Measurements from ENCODE around the gene PTPN4.

Gene PTPN4

GRCh38 chr2:119853777-119854399 lies 94.2 kb downstream of the PTPN4 start:
- DNase-seq (ENCODE audit: low read depth in 2 of 2), result no peak

GRCh38 chr2:119856469-119856901 lies 96.8 kb downstream of the PTPN4 start:
- DNase-seq (ENCODE audit: low read depth in 2 of 2), result no peak

- DNase-seq (ENCODE audit: low read depth in 2 of 2), result no peak
Measured at GRCh38 chr2:119857742-119858141, 98.0 kb downstream of the PTPN4 start.

- no peak for DNase-seq (ENCODE audit: low read depth in 2 of 2)
Measured at GRCh38 chr2:119859528-119859927, 99.8 kb downstream of the PTPN4 start.

GRCh38 chr2:119860924-119861323 lies 101.2 kb downstream of the PTPN4 start:
- DNase-seq (ENCODE audit: low read depth in 2 of 2), result no peak

GRCh38 chr2:119862127-119862889 lies 102.6 kb downstream of the PTPN4 start:
- no peak for DNase-seq (ENCODE audit: low read depth in 2 of 2)

GRCh38 chr2:119864318-119864717 lies 104.6 kb downstream of the PTPN4 start:
- DNase-seq (ENCODE audit: low read depth in 2 of 2), result no peak

- no peak for DNase-seq (ENCODE audit: low read depth in 2 of 2)
Measured at GRCh38 chr2:119871725-119872124, 112.0 kb downstream of the PTPN4 start.

GRCh38 chr2:119873350-119874315 lies 113.9 kb downstream of the PTPN4 start:
- DNase-seq (ENCODE audit: low read depth in 2 of 2), result no peak

- no peak for DNase-seq (ENCODE audit: low read depth in 2 of 2)
Measured at GRCh38 chr2:119879502-119879901, 119.8 kb downstream of the PTPN4 start.

- no peak for DNase-seq (ENCODE audit: low read depth in 2 of 2)
Measured at GRCh38 chr2:119888680-119889079, 129.0 kb downstream of the PTPN4 start.

- DNase-seq (ENCODE audit: low read depth in 2 of 2), result no peak
Measured at GRCh38 chr2:119897736-119898395, 138.1 kb downstream of the PTPN4 start.

- no peak for DNase-seq (ENCODE audit: low read depth in 2 of 2)
Measured at GRCh38 chr2:119901013-119901412, 141.3 kb downstream of the PTPN4 start.

GRCh38 chr2:119910566-119910965 lies 150.8 kb downstream of the PTPN4 start:
- no peak for DNase-seq (ENCODE audit: low read depth in 2 of 2)

GRCh38 chr2:119914266-119914665 lies 154.5 kb downstream of the PTPN4 start:
- no peak for DNase-seq (ENCODE audit: low read depth in 2 of 2)

- DNase-seq (ENCODE audit: low read depth in 2 of 2), result no peak
Measured at GRCh38 chr2:119921825-119922224, 162.1 kb downstream of the PTPN4 start.

GRCh38 chr2:119922699-119923098 lies 163.0 kb downstream of the PTPN4 start:
- DNase-seq (ENCODE audit: low read depth in 2 of 2), result no peak

GRCh38 chr2:119929537-119929936 lies 169.8 kb downstream of the PTPN4 start:
- no peak for DNase-seq (ENCODE audit: low read depth in 2 of 2)

GRCh38 chr2:119932809-119933208 lies 173.1 kb downstream of the PTPN4 start:
- DNase-seq (ENCODE audit: low read depth in 2 of 2), result no peak

GRCh38 chr2:119934319-119934718 lies 174.6 kb downstream of the PTPN4 start:
- DNase-seq (ENCODE audit: low read depth in 2 of 2), result no peak

- DNase-seq (ENCODE audit: low read depth in 2 of 2), result no peak
Measured at GRCh38 chr2:119937680-119938079, 178.0 kb downstream of the PTPN4 start.

GRCh38 chr2:119939915-119940314 lies 180.2 kb downstream of the PTPN4 start:
- no peak for DNase-seq (ENCODE audit: low read depth in 2 of 2)

Data from stimulated activated CD4-positive, alpha-beta T cell treated with anti-CD3 and anti-CD28 coated beads, Interleukin-12 subunit alpha, Interleukin-12 subunit beta, amount 100 ng/mL, for 24 hours (primary cell).